Measurements from ENCODE around the gene HSD17B14. TPM values are rescaled to one million over a fixed set of nuclear protein-coding genes. Genes with fewer than 3 reads are reported as not detected.
"Not testable (repeated sequence)": the region's sequence is repeated elsewhere in the genome, so short reads cannot be mapped to it uniquely, and the experiment has no call there.

HSD17B14 gene
- total RNA-seq, 4 donors from 2014 or later, result 0.83 to 9.0 (median 4.8) TPM; not detected in 1

DNA sequence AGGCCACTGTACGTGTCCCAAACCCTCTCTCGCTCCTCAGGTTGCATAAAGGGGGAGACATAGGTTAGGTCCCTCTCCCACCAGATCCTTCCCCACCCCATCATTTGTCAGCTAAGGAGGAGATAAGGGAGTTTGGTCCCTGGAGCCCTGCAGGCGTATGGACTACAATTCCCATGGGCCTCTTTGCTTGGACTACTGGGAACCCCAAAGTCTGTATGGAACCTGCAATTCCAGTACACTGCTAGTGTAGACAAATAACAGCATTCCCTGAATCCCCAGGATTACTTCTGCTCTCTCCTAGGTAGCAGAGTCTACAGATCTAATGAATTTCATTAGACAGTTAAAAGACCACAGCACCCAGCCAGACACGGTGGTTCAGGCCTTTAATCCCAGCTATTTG lies 16.0 kb upstream of the HSD17B14 start:
- H3K4me3 ChIP-seq, result no peak overlapping the region
- H3K4me1 ChIP-seq, result peaks cover 0 to 7% (median 0%) of the 10 kb centered on the region in 3 donors
- no peaks in the 10 kb centered on the region for H3K9me3 ChIP-seq
- WGBS, 2 donors, result 84 to 90% methylated on average over 2 to 3 of the region's 4 CpGs
- H3K27me3 ChIP-seq, result no peaks in the 10 kb centered on the region
- H3K36me3 ChIP-seq, result peaks cover 0 to 16% (median 5%) of the 10 kb centered on the region in 3 donors
- intact Hi-C loops (cut with DNase I), result no loop called here
- no peak overlapping the region for H3K27ac ChIP-seq
- TF ChIP-seq, protein P1, sequence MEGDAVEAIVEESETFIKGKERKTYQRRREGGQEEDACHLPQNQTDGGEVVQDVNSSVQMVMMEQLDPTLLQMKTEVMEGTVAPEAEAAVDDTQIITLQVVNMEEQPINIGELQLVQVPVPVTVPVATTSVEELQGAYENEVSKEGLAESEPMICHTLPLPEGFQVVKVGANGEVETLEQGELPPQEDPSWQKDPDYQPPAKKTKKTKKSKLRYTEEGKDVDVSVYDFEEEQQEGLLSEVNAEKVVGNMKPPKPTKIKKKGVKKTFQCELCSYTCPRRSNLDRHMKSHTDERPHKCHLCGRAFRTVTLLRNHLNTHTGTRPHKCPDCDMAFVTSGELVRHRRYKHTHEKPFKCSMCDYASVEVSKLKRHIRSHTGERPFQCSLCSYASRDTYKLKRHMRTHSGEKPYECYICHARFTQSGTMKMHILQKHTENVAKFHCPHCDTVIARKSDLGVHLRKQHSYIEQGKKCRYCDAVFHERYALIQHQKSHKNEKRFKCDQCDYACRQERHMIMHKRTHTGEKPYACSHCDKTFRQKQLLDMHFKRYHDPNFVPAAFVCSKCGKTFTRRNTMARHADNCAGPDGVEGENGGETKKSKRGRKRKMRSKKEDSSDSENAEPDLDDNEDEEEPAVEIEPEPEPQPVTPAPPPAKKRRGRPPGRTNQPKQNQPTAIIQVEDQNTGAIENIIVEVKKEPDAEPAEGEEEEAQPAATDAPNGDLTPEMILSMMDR (IDR thresholded peaks at IDR 0.05), result no peak
- no peak for TF ChIP-seq POLR2A (IDR thresholded peaks at IDR 0.05)
- no peak for DNase-seq

DNA sequence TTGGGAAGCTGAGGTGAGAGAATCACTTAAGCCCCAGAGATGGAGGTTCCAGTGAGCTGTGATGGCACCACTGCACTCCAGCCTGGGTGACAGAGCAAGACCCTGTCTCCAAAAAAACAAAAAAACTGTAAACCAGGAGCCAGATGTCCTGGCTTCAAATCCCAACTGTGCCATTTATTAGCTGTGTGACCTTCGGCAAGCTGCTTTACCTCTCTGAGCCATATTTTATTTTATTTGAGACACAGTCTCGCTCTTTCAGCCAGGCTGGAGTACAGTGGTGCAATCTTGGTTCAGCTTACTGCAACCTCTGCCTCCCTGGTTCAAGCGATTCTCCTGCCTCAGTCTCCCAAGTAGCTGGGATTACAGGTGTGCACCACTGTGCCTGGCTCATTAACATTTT lies 10.4 kb upstream of the HSD17B14 start:
- WGBS, 2 donors, result 78 to 93% methylated on average over 2 to 3 of the region's 3 CpGs
- H3K9me3 ChIP-seq; H3K27ac ChIP-seq; H3K4me1 ChIP-seq; H3K4me3 ChIP-seq; DNase-seq; H3K27me3 ChIP-seq; intact Hi-C loops (cut with DNase I): not testable (repeated sequence)
- peaks cover 0 to 50% (median 7%) of the 10 kb centered on the region in 3 donors for H3K36me3 ChIP-seq

DNA sequence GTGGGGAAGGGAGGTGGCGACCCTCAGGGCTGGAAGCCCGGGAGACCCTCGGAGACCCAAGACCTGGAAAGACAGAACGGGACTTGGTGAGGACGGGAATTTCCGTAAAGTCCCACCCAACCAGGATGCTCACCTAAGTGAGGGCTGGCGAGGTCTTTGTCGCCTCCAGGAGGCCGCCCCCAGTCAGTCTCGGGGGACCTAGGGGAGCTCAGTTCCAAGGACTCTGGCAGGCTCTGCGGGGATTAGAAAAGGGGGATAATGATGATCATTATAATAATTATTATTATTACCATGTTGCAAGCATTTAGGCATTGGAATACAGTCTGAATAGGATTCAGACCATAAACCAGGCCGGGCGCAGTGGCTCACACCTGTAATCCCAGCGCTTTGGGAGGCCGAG lies 9.1 kb upstream of the HSD17B14 start:
- no peak for DNase-seq
- Histone ChIP-seq H3K27me3 (no peaks in the 10 kb centered on the region), H3K4me3 (no peak overlapping the region), H3K9me3 (no peaks in the 10 kb centered on the region), H3K4me1 (no peaks in the 10 kb centered on the region), H3K36me3 (peaks cover 0 to 46% (median 7%) of the 10 kb centered on the region in 3 donors), H3K27ac (no peak overlapping the region)
- TF ChIP-seq, protein P1 (IDR thresholded peaks at IDR 0.05), result no peak
- no peak for TF ChIP-seq POLR2A (IDR thresholded peaks at IDR 0.05)
- intact Hi-C loops (cut with DNase I), result no loop called here
- WGBS, 2 donors, result 98 to 99% methylated on average over 15 of the region's 15 CpGs

DNA sequence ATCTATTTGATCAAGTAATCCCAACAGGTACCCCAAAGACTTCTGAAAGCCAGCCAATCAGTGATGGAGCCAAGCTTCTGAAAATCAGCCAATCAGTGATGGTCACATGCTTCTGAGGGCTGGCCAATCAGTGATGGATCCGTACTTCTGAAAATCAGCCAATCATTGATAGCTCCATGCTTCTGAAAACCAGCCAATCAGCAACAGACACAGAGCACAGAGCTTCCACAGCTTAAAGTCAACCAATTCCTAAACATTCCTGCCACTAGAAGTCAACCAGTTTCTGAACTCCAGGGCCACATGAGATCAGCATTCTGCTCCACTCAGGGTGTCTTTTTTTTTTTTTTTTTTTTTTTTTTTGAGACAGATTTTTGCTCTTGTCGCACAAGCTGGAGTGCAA lies 8.2 kb upstream of the HSD17B14 start:
- intact Hi-C loops (cut with DNase I), result no loop called here
- H3K36me3 ChIP-seq, result peaks cover 0 to 46% (median 7%) of the 10 kb centered on the region in 3 donors

DNA sequence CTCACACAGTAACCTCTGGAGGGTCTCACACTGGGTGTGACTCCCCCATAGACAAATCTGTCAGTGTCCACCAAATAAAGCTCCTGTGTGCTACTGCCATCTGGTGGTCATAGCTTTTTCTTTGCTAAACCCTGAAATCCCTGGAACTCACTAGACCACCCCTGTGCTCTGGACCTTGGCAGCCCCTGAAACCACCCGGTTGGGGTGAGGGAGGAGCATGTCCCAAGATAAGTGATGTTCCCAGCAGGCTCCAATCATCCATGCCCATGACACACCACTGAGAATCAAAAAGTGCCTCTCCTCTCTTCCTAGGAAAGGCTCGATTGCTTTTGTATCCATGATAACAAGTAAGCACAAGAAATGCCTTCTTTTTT lies 6.5 kb upstream of the HSD17B14 start:
- Histone ChIP-seq H3K36me3 (peaks cover 0 to 44% (median 7%) of the 10 kb centered on the region in 3 donors), H3K9me3 (no peaks in the 10 kb centered on the region), H3K27me3 (no peaks in the 10 kb centered on the region), H3K4me1 (no peaks in the 10 kb centered on the region), H3K27ac (no peak overlapping the region), H3K4me3 (no peak overlapping the region)
- TF ChIP-seq, protein P1 (IDR thresholded peaks at IDR 0.05), result peak; percentile 68 to 80 (median 72)
- no peak for TF ChIP-seq POLR2A (IDR thresholded peaks at IDR 0.05)
- 48 to 50% methylated on average over 2 of the region's 2 CpGs for WGBS, 2 donors
- DNase-seq, result no peak
- intact Hi-C loops (cut with DNase I), result no loop called here

More for the DNA sequence above, 8.2 kb upstream of the HSD17B14 start:
- H3K9me3 ChIP-seq, result no peaks in the 10 kb centered on the region
- no peak for DNase-seq
- no peak for TF ChIP-seq POLR2A (IDR thresholded peaks at IDR 0.05)
- TF ChIP-seq, protein P1 (IDR thresholded peaks at IDR 0.05), result peak in 1 of 6 experiments; percentile 15
- H3K27me3 ChIP-seq, result no peaks in the 10 kb centered on the region
- no peak overlapping the region for H3K4me3 ChIP-seq
- H3K27ac ChIP-seq, result no peak overlapping the region
- no peaks in the 10 kb centered on the region for H3K4me1 ChIP-seq
- WGBS, 2 donors, result 92 to 100% methylated on average over 2 of the region's 2 CpGs

DNA sequence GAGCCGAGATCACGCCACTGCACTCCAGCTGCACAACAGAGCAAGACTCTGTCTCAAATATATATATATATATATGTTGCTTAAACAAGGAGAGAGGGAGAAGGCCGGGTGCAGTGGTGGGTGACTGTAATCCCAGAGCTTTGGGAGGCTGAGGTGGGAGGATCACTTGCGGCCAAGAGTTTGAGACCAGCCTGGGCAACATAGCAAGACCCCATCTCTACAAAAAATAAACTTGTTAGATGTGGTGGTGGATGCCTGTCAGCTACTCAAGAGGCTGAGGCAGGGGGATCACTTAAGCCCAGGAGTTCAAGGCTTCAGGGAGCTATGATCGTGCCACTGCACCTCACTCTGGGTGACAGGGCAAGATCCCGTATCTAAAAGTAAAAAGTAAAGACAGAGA lies 5.3 kb upstream of the HSD17B14 start:
- Histone ChIP-seq H3K27me3 (no peaks in the 10 kb centered on the region), H3K4me1 (peaks cover 0 to 10% (median under 1%) of the 10 kb centered on the region in 3 donors), H3K27ac (no peak overlapping the region), H3K36me3 (peaks cover 0 to 32% (median 0%) of the 10 kb centered on the region in 3 donors), H3K9me3 (no peaks in the 10 kb centered on the region), H3K4me3 (no peak overlapping the region)
- WGBS, 2 donors, result 85 to 94% methylated on average over 6 of the region's 6 CpGs
- DNase-seq, result no peak
- TF ChIP-seq, protein P1 (IDR thresholded peaks at IDR 0.05), result no peak
- no peak for TF ChIP-seq POLR2A (IDR thresholded peaks at IDR 0.05)
- intact Hi-C loops (cut with DNase I), result no loop called here
